Effector CD4-positive, alpha-beta T cell (primary cell): ENCODE results near the gene TJP1.
"Not testable (repeated sequence)": the region's sequence is repeated elsewhere in the genome, so short reads cannot be mapped to it uniquely, and the experiment has no call there.

Source experiments
- DNase-seq: peaks from one replicate; pipeline ENCODE4 v3.0.0-alpha.2; 2020

Gene TJP1

DNA sequence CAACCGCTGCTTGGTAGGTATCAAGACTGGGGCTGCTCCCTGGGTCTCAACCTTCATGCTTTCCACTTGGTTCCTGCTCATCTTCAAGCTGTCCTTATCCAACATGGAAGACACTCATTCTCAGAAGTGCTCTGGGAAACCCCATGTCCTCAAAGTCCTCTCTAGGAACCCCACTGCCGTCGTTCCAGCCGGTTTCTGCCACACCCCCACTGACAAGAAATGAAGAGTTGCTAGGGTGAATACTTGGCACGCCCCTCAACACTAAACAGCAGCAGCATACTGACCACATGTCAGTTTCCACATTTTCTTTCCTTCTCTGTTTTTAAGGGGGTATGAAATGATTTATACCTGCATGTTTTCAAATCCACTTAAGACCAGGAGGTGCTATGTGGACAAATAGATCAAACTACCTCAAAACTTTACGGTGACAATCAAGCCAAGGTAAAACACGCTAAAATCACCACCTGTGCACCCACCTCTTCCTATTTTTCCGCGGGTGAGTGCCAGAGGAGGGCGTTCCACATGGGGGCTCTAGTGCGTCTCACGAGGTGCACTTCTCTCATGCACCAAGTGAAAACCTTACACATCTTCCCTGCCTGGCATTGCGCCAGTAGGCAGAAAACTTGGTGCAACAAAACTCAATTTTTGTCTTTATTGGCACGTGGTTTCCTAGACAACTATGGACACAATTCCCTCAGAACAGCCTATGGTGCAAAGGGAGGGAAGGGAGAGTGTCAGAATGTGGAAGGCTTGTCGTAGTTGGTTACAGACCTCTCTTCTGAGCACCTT, 125.1 kb downstream of the TJP1 start:
- no peak for DNase-seq

DNA sequence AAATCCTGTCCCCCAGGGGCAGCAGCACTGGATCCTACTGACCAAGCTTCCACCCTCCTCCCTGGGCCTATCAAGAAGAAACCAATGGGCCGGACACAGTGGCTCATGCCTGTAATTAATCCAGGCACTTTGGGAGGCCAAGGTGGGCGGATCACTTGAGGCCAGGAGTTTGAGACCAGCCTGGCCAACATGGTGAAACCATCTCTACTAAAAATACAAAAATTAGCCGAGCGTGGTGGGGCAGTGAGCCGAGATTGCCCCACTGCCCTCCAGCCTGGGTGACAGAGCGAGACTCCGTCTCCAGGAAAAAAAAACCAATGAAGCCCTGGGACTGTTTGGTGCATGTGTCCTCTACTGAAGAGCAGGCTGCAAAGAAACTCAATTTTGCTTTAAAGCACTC, 125.8 kb downstream of the TJP1 start:
- not testable (repeated sequence) for DNase-seq

DNA sequence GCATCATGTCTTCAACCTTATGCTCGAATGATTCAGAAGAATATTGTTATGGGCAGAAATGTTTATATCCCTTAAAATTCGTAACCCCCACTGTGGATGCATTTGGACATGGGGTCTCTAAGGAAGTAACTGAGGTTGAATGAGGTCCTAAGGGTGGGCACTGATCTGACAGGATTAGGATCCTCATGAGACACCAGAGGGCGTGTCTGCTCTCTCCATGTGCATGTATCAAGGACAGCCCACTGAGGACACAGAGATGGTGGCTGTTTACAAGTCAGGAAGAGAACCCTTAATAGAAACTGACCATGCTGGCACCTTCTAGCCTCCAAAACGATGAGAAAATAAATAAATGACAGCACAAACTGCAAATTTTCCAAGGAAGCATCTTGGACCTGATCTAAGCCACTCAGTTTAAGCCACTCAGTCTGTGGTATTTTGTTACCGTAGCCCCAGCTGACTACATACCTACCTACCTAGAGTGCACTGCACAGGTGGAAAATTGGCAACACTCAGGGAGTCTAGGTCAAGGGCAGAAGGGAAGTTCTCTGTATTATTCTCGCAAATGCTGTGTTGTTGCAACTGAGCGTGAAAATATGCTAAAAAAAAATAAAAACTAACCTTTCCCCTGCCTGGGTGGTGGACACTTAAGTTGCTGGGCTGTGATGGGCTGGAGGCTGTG, 126.6 kb downstream of the TJP1 start:
- DNase-seq = no peak

DNA sequence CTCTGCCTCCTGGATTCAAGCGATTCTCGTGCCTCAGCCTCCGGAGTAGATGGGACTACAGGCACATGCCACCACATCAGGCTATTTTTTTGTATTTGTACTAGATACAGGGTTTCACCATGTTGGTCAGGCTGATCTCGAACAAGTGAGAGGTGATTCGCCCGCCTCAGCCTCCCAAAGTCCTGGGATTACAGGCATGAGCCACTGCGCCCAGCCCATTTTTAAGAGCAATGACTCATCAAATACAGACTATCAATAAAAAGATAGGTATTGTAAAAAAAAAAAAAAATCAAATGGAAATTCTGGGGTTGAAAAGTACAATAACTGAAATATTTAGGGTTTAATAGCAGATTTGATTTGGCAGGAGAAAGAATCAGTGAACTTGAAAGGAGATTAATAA, 129.0 kb downstream of the TJP1 start:
- no peak for DNase-seq

DNA sequence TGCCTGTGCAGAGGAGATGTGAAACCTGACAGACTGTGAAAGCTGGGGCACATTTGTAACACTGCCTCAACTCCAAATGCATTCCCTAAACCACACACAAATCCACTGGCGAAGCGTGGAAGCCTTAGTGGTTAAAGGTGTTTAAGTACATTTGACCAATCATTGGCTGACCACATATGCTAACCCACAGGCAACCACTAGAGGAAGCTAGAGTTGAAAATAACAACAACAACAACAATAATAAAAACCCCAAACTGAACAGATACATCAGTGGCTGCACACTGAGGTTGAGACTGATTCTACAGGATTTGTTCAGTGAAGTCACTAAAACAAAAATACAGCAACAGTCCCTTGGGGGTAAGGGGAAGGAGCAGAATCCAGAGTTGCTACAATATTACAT, 129.7 kb downstream of the TJP1 start:
- DNase-seq = no peak

DNA sequence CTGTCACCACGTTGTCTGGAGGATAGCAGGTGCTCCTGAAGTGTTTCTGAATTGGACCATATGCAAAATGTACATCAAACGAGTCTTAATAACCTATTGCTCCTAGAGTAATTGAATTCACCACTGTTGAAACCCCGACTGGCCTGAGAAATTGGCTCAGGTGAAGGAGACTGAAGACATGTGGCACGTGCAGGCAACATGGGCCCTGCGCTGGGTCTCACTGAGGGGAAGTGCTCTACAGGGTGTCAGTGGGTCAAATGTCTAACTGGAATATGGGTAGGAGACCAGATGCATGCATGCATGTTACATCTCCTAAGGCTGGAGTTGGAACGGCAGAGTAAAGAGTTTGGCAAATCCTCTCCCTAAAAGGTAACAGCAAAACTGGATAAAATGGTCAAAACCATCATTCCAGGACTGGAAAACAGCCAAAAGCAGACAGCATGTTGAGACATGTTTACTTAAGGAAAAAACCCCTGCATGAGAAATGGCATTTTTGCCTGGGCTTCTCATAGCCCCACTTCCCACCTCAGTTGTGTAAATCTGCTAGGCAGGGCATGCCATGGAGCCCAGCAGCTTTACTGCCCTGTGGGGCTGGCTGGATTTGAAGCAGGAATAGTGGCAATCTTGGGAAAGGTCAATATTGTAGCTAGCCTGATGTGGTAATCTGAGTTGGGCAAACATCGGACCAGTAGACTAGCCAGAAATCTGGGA, 131.3 kb downstream of the TJP1 start:
- no peak for DNase-seq

DNA sequence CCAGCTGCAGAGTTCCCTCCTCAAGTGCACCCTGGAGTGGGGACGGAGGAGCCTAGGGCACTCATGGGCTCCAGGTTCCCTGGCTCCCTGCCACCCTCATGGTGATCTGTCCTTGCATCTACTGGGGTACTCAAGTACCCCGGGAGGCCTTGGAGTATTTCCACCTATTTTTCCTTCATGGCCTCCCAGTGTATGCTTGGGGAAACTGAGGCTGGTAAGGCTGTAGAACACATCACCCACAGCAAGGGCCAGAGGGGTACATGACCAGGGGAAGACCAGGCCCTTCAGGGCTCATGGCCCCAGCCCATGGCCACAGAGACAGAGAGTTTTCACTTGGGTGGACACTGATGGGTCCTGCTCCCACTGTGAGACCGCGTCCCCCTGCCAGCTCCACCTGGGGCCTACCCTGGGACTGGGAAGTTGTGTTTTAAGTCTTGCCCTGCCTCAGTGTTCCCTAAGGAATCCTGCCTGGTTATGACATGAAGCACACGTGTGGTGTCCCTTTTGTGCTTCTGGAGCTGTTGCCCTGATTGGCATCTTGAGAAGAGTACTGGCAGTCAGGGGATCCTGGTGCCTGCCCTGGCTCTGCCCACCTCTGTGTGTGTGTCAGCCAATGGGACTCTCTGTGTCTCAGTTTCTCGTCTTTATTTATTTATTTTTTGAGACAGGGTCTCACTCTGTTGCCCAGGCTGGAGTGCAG, 132.8 kb downstream of the TJP1 start:
- no peak for DNase-seq

DNA sequence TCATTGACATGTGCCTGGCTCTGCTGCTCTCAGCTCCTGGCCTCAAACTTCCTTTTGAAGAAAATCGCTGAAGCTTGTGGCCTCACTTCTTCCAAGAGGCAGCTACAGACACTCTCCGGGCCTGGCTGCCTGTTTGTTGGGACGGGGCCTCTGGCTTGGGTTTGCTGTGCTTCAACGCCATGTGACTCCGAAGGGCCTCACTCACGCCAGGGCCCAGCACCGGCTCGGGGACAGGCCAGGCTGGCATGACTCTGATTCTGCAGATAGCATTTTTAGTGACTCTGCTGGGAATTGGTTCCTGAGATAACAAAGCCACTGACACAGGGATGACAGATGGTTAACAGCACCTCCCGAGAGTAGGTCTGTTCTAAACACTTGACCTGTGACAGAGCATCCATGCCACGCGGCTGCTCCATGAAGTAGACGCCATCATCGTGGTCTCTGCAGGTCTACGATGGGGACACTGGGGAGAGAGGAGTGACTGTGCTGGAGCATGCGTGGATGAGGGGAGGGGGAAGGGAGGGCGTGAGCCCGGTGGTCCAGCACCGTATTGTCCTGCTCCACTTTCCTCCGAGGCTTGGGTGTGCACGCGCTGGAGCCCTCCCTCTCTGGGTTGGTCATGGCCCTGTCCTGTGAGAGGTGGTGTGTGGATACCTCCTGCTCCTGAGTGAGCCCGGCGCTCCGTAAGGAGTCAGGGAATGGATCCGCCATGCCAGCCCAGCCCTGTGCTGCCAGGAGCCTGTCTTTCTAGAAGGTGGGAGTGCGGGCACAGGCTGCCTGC, 133.6 kb downstream of the TJP1 start:
- DNase-seq = no peak

DNA sequence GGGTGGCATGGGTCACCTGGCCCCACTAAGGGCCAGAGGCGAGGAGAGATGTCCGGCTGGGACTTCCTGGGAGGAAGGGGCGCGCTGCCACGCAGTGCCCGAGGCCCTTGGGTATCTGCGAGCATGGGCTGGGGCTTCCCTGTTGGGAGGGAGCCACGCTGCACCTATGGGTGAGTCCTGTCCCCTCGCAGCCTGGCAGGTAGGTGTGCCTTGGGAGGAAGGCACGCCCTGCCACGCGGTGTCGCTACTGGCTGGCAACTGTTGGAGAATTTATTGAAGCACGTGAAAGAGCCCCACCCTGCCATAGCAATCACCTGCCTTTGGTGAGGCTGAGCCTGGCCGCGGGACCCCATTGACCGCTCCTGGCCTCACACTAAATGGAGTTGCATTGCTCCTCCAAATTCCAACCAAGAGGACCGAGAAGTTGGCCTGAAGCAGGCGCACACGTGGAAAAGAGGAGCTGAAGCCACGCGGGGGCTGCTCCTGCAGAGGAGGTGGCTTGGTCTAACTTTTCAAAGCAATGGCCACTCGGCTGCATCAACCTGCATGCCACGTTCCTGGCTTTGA, 134.2 kb downstream of the TJP1 start:
- no peak for DNase-seq

DNA sequence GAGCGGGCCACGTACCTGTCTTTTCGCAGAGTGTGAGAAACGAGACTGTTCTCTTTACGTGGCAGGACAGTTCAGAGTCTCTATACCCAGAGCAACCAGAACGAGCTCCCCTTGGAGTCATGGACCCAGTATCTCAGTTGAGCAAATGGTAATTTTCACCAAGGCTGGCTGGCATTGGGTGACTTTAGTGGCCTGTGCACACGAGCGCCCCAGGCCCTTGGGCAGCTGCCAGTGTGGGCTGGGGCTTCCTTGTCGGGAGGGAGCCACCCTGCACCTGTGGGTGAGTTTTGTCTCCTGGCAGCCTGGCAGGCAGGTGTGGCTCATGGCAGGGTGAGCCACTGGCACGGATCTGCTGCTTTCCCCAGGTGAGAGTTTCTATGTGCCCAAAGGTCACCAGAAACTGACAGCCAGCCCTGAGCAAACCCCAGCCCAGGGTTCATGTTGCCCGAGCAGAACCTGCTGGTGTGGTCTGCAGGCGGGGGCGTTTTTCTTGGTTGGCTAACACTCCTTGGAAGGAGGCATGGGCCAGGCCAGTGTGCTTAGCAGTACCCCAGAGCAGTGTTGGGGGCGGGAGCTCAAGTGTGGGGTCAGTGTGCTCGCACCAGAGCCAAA, 135.0 kb downstream of the TJP1 start:
- DNase-seq = no peak

DNA sequence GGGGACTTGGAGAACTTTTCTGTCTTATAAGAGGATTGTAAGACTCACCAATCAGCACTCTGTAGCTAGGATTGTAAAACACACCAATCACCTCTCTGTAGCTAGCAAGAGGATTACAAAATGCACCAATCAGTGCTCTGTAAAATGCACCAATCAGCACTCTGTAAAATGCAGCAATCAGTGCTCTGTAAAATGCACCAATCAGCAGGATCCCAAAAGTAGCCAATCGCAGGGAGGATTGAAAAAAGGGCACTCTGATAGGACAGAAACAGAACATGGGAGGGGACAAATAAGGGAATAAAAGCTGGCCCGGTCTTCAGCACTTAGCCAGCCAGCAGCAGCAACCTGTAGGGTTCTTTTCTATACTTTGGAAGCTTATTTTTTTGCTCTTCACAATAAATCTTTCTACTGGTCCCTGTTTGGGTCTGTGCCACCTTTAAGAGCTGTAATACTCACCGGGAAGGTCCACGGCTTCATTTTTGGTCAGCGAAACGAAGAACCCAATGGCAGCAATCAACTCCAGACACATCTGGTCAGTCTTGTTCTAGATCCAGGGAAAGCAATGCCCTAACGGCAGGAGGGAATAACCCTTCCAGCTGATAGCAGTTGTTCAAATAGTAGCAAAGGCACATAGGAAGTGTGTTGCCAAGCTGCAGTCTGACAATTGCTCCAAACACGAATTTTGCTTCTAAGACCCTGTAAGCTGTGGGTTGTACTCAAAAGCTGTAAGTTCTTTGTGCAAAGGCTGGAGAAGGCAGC, 135.6 kb downstream of the TJP1 start:
- DNase-seq = no peak

DNA sequence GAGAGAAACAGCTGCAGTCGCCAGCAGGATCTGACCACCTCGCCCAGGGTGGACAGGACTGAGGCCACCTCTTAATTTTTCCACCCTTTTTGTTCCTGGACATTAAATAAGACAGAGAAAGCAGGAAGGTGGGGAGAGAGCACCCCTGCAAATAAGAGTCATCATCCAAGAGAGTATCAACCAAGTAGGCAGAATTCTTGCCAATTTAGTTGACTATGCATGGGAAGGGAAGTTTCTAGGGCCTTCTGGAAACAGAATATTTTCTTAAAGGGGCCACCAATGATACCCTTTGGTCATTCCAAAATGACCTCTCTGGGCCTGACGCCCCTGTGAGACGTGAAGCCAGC, 136.2 kb downstream of the TJP1 start:
- DNase-seq = no peak

DNA sequence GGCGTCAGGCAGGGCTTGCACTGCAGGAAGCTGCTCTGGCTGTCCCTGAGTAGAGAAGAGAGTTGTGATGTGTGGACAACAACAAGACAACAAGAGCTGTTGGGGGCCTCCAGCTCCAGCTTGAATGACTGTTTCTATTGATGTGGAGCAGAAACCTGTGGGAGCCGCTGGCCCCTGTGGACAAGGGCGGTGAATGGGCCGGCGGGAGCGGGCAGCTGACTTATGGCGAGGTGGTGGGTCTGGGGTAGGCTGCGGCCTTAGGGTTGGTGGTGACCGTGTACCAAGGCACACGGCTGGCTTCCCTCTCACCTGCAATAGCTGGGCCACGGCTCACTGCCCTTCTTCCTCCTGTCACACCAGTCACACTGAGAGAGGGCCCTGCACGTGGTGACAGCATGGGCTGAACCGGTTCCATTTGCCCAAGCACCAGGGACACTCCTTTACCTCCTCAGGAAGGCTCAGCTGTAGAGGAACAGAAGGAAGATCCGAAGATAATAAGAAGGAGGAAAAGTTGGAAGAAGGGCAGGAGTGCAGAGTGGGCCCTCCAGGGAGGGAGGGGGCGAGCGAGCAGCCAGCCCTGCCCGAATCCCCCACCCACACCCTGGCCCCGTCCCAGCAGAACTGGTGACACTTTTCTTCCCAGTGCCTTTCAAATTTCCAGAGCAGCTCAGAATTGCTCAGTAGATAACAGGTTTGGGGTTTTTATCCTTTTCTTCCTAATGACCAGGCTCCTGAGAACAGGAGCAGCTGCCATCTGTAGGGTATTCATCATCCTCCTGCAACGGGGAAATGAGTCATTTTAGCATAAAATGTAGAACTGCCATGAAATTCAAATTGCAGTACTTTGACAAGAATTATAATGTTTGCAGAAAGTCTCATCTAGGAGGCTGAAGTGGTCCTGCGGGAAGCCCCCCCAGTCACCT, 136.9 kb downstream of the TJP1 start:
- no peak for DNase-seq

DNA sequence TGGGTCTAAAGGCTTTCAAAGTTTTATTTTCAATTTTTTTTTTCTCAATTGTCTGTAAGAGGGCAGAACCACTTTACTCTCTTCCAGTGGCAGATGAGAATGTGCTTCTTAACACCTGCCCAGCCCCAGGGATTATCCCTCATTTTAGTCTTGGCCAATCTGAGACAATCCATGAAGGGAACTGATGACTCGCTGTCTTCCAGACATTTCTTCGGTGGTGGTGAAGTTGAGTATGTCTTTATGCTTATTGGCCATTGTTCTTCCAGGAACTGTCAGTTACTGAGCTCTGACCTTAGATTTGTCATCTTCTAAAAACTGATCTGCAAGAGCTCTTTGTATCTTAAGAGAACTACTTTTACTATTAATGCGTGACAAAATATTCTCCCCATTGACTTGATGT, 139.5 kb downstream of the TJP1 start:
- DNase-seq = no peak

DNA sequence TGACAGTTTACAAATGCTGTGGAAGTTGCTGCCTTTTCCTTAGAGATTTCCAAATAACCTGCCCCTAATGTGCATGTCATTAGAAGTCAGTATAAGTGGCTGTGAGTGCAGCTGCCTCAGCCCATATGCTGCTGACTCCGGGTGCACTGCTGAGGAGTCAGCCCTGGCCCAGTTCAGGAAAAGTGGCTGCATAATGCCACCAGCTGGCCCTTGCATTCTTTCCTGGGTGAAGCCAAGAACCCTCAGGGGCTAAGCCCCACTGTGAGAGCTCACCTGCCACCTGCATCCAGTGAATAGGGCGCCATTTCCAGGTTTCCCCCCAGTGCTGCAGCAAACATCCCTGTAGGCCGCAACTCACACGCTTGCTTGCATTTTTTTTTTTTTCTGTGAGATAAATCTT, 139.9 kb downstream of the TJP1 start:
- no peak for DNase-seq

DNA sequence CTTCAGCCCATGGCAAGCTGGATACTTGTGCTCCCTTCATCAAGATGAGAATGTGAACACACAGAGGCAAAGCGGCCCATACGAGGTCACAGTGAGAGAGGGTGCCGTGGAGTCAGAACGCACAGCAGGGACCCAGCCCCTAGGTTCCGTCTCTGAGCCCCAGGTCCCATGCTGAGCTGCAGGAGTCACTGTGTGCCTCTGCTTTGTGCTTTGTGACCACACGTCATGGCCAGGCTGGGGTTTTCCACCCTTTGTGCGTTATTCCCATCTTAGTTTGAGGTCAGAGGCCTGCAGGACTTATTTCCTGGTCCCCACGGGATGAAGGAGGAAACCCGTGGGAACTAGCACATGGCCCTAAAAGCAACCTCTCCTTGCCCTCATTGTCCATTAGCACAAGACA, 140.3 kb downstream of the TJP1 start:
- DNase-seq = no peak

DNA sequence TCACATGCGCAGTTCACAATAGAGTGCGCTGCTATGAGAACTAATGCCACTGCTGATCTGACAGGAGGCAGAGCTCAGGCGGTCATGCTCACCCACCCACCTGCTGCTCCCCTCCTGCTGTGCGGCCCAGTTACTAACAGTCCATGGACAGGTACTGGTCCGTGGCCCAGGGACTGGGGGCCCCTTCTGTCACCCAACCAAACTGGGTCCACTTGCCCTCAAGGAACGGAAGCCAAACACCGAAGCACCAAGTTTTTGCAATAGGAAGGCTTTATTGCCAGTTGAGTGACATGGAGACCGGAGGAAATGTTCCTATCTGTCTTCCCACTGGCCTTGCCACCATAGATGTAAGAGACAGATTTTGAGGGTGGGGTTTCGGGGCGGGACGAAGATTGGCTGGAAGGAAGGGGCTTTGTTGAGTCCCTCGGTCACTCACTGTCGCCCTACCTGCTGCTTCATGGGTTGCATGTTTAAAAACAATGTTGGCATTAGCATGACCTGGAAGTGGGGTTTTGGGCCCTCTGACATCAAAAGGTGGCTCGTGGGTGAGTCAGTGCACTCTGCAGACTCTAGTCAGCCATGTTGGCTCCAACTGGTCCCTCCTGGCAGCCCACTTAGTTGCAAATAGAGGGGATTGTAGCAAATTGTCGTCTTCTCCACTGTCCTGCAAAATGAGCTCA, 141.0 kb downstream of the TJP1 start:
- DNase-seq = no peak

DNA sequence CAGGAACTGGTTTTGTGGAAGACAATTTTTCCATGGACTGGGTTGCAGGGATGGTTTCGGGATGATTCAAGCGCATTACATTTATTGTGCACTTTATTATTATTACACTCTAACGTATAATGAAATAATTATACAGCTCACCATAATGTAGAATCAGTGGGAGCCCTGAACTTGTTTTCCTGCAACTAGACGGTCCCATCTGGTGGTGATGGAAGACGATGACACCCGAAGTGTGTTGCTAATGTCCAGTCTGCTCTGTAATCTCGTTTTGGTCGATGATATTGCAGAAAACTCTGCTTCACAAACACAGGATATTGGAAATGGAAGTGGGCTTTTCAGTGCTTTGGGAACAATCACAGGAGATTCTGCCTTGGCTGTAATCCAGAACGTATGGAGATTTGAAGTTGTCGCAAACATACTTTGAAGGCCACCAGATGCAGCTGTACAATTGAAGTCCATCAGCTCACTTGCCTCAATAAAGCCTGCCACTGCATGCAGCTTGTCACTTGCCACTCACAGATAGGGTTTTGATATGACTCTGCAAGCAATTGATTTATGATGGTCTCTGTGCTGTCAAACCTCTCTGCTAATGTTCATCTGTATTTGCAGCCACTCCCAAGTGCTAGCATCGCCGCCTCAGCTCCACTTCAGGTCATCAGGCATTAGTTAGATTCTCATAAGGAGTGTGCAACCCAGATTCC, 141.7 kb downstream of the TJP1 start:
- no peak for DNase-seq
